Tibial nerve (tissue), 4 donors: ENCODE measurements around the gene SLC37A1. TPM values are rescaled to one million over a fixed set of nuclear protein-coding genes. Genes with fewer than 3 reads are reported as not detected.

Experiments
- DNase-seq, 2 donors: peaks; one replicate each; pipeline ENCODE4 v3.0.0-alpha.2; 2019; ENCODE audit warnings: low spot score in 2 of 2
- H3K27ac ChIP-seq, 4 donors: fragments of 200-600 bp; sonication (generic) in 3 of 4; one replicate each; pipeline ENCODE4 v1.5.1; 2017 to 2019; ENCODE audit warnings: mild to moderate bottlenecking in 1 of 4
- H3K27me3 ChIP-seq, 2 donors: fragments of 200-600 bp; sonication (generic) in 1 of 2; one replicate each; pipeline versions ENCODE4 v1.5.1 to v1.6.0; 2017 to 2019
- H3K36me3 ChIP-seq, 3 donors: fragments of 200-600 bp; sonication (generic); one replicate each; pipeline ENCODE4 v1.5.1; 2018 to 2019
- H3K4me1 ChIP-seq, 4 donors: fragments of 200-600 bp; sonication (generic) in 3 of 4; one replicate each; pipeline ENCODE4 v1.5.1; 2017 to 2019
- H3K4me3 ChIP-seq, 4 donors: fragments of 200-600 bp; sonication (generic) in 3 of 4; one replicate each; pipeline ENCODE4 v1.5.1; 2017 to 2019; ENCODE audit warnings: mild to moderate bottlenecking in 1 of 4, moderate library complexity in 1 of 4
- H3K9me3 ChIP-seq, 4 donors: fragments of 200-600 bp; sonication (generic) in 3 of 4; one replicate each; pipeline ENCODE4 v1.5.1; 2017 to 2019
- CTCF ChIP-seq, 5 experiments: fragments of 200-600 bp in 3 of 5; fragments of 450-650 bp in 2 of 5; sonication (generic) in 3 of 5; IDR thresholded peaks; one replicate each; pipeline ENCODE4 v1.5.1; 2016 to 2019; ENCODE audit warnings: antibody characterized with exemption in 5 of 5, mild to moderate bottlenecking in 3 of 5, moderate library complexity in 2 of 5
- EP300 ChIP-seq, 2 donors: sonication (generic); formaldehyde crosslinking; IDR thresholded peaks; one replicate each; pipeline ENCODE4 v1.6.1; 2017; ENCODE audit warnings: antibody characterized with exemption in 2 of 2, mild to moderate bottlenecking in 1 of 2
- POLR2A ChIP-seq, 2 donors: fragments of 450-650 bp; IDR thresholded peaks; one replicate each; pipeline ENCODE4 v1.6.1; 2017; ENCODE audit warnings: antibody characterized with exemption in 2 of 2, mild to moderate bottlenecking in 2 of 2, moderate library complexity in 2 of 2
- WGBS, 2 donors: methylation state at CpG; one replicate each; pipeline ENCODE4 v1.1.5; 2018; 5-methylcytosine and 5-hydroxymethylcytosine counted together
- total RNA-seq, 4 donors: library from RNA; depleted of rRNA; stranded (reverse); fragments of >200 nt; gene quantifications; one replicate each; pipeline ENCODE4 v1.1.0, GENCODE V29; 2016

Gene SLC37A1
- total RNA-seq, 4 donors from 2014 or later: 4.4 to 6.7 (median 5.0) TPM

GRCh38 chr21:42580076-42580792 lies 66.6 kb downstream of the SLC37A1 start:
- Histone ChIP-seq H3K4me1 (peaks cover 0 to 13% (median 0%) of the 10 kb centered on the region in 4 donors), H3K27me3 (no peaks in the 10 kb centered on the region), H3K36me3 (peaks cover 0 to 37% (median 2%) of the 10 kb centered on the region in 3 donors), H3K27ac (no peak overlapping the region), H3K9me3 (peaks cover 0 to 15% (median 3%) of the 10 kb centered on the region in 4 donors), H3K4me3 (no peak overlapping the region)
- 77 to 84% methylated on average over 11 to 16 of the region's 16 CpGs for WGBS, 2 donors
- DNase-seq: no peak
- TF ChIP-seq CTCF (IDR thresholded peaks at IDR 0.05) (no peak), POLR2A (IDR thresholded peaks at IDR 0.05) (no peak), EP300 (IDR thresholded peaks at IDR 0.05) (no peak)

DNA sequence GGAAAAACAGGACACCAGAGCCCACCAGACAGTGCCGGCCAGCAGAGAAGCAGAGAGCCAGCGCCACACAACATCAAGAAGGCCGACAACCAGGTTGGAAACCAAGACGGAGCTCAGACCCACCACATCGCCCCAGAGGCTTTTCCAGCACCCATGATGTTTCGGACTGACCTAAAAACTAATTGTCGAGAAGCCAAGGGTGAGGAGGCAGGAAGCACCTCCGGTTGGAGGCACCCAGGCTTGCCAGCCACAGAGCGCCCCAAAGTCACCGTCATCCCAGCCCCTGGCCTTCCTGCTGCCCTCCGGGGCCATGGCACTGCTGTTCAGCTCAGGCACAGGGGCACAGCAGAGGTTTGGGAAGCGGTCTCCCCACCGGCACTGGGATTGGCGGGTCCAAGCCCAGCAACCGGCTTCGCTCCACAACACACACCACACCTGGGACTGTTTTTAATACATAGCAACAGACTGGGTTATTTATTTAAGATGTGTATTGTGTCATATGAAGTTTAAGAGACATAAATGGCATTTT lies 67.2 kb downstream of the SLC37A1 start:
- peaks cover 0 to 15% (median 3%) of the 10 kb centered on the region in 4 donors for H3K9me3 ChIP-seq
- no peak for DNase-seq

GRCh38 chr21:42581336-42581992 lies 67.8 kb downstream of the SLC37A1 start:
- 64 to 65% methylated on average over 13 of the region's 13 CpGs for WGBS, 2 donors
- peaks cover 0 to 26% (median 0%) of the 10 kb centered on the region in 3 donors for H3K36me3 ChIP-seq
- no peak overlapping the region for H3K4me3 ChIP-seq
- TF ChIP-seq EP300 (IDR thresholded peaks at IDR 0.05) (no peak), POLR2A (IDR thresholded peaks at IDR 0.05) (no peak), CTCF (IDR thresholded peaks at IDR 0.05) (no peak)
- peaks cover 0 to 13% (median 0%) of the 10 kb centered on the region in 4 donors for H3K4me1 ChIP-seq
- H3K27me3 ChIP-seq: no peaks in the 10 kb centered on the region
- peak overlapping the region in 1 of 4 donors; percentile 22 for H3K27ac ChIP-seq
- DNase-seq: no peak
- H3K9me3 ChIP-seq: peaks cover 0 to 9% (median 3%) of the 10 kb centered on the region in 4 donors

More for the DNA sequence above, 67.2 kb downstream of the SLC37A1 start:
- H3K27ac ChIP-seq: no peak overlapping the region
- no peaks in the 10 kb centered on the region for H3K27me3 ChIP-seq
- 81 to 83% methylated on average over 10 to 15 of the region's 16 CpGs for WGBS, 2 donors
- peaks cover 0 to 32% (median 0%) of the 10 kb centered on the region in 3 donors for H3K36me3 ChIP-seq
- no peak overlapping the region for H3K4me3 ChIP-seq
- peaks cover 0 to 13% (median 0%) of the 10 kb centered on the region in 4 donors for H3K4me1 ChIP-seq
- TF ChIP-seq POLR2A (IDR thresholded peaks at IDR 0.05) (no peak), CTCF (IDR thresholded peaks at IDR 0.05) (no peak), EP300 (IDR thresholded peaks at IDR 0.05) (no peak)

DNA sequence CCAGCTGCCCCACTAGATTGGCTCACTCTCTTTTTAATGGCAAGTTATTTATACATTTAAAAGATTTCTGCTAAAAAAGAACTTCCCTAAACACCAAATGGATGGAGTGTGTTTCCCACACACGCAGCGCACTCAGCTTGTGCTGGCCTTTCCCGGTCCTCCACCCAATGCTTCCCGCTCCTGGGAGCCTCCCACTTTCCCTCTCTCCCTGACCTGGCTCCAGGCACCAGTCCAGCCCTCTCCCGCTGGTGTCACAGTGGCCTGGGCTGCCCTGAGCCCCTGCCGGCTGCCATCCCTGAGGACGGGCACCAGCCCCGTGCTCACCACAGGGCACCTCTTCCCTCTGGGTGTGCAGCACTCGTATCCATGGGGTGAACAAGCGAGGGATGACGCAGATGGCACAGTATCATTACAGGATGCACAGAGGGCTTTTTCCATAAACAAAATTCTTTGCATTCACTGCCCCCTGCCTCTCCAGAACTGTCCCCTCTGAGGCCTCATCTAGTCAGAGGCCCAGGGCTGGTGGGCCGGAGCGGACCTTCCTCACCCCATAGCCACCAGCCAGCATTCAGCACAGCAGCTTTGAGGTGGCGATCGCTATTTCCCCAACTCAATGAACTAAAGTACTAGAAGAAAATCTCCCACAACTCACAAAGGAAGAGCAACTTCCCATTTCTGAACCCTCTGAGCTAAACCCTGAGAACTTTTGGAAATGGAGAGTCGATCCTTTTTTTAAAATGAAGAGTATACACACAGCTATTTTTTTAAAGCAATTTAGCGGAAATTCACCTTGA lies 68.5 kb downstream of the SLC37A1 start:
- Histone ChIP-seq H3K4me3 (no peak overlapping the region), H3K36me3 (peaks cover 0 to 19% (median 0%) of the 10 kb centered on the region in 3 donors), H3K27me3 (no peaks in the 10 kb centered on the region), H3K9me3 (peaks cover 0 to 2% (median 0%) of the 10 kb centered on the region in 4 donors), H3K4me1 (peaks cover 0 to 13% (median 0%) of the 10 kb centered on the region in 4 donors), H3K27ac (peak overlapping the region in 1 of 4 donors; percentile 22)
- no peak for DNase-seq
- WGBS, 2 donors: 76 to 81% methylated on average over 17 of the region's 17 CpGs
- TF ChIP-seq CTCF (IDR thresholded peaks at IDR 0.05): no peak
- no peak for TF ChIP-seq POLR2A (IDR thresholded peaks at IDR 0.05)
- TF ChIP-seq EP300 (IDR thresholded peaks at IDR 0.05): no peak
